HG03025 (cell line): ENCODE measurements around the gene CIT.

Source experiments
- ATAC-seq: cut with Tn5 transposase; IDR thresholded peaks from one replicate; pipeline ENCODE4 v1.9.1; 2021; ENCODE audit warnings: mild to moderate bottlenecking, moderate library complexity; ENCODE audit not compliant: unreplicated experiment, low FRiP score

The CIT gene

DNA sequence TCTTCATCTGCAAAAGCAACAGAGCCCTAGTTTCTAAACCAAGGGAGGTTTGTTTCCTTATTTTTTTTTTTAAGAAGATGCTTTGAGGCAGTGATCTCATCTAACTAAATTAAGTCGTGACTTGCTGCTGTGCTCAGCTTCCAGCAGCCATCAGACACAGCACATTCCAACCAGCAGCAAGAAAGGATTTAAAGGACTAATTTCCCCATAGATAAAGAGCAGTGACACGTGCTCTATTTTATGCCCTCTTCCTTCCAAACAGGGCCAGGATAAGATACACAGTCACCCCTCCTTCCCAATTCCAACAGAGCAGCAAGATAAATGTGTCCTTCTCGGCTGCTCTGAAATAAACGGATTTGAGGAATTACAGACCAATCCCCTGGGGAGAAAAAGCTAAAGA is 127.5 kb downstream of the CIT start:
- ATAC-seq: no peak

DNA sequence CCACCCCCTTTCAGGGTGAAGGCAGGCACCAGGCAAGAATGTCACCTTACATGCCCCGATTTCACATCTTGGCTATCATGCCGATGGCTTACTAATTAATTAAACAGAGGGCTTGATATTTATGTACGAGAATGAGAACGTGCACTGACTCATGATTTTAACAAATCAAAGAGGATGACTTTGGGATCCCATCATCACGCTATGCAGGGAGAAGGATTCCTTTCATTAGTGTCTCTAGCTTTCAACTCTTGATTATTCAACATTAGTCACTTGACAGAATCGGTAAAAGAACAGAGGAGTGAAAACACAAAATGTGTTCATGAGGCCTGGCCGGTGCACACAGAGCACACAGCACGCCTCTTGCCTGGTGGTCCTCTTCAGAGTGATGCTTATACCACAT is 128.6 kb downstream of the CIT start:
- no peak for ATAC-seq

DNA sequence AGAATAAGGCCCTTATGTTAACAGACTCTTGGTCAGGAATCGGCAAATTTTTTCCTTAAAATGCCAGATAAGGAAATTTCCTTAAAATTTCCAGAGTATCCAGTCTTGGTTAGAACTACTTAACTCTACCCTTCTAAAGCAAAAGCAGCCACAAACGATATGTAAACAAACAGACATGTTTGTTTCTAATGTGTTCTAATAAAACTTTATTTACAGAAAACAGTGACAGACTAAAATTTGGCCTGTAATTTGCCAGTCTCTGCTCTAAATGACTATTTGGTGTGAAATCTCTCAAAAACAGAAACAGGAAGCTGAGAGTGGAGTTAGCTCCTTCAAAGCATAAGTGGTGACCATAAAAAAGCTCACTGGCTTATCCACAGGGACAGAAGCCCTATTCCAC is 131.0 kb downstream of the CIT start:
- ATAC-seq: no peak

DNA sequence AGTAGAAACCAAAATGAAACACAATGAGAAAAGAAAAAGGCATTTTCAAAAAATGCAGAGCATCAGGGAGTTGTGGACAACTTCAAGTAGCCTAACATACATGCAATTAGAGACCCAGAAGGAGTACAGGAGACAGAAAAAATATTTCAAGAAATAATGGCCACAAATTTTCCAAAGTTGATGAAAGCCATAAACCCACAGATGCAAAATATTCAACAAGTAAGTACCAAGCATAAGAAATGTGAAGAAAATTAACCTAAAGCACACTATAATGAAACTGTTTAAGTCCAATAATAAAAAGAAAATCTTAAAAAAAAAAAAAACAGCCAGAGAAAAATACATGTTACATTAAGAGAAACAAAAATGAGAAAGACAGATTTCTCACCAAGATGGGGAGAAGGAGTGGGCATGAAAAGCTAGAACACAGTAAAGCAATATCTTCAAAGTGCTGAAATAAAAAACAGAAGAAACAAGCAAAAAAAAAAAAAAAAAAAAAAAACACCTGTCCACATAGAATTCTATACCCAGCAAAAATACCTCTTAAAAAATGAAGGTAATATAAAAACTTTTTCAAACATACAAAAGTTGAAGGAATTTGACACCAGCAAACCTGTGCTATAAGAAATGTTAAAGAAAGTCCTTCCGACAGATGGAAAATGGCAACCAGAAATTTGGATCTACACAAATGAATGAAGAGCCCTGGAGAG is 132.1 kb downstream of the CIT start:
- ATAC-seq: no peak

DNA sequence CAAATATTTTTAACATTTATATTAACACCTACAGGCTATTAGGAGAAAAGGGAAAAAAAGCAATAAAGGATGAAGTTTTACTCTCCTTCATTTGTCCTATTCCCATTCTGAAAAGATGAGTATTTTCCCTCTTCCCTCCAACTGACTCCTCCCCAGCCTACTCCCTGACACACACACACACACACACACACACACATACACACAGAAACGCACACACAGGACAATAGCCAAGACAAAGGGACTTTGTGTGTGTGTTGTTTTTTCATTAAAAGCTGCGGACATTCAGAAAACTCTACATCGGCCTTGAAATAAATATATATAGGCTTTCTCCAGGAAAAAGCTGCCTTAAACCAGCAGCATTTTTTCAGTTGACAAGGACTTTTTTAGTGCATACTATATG is 134.4 kb downstream of the CIT start:
- ATAC-seq: no peak

DNA sequence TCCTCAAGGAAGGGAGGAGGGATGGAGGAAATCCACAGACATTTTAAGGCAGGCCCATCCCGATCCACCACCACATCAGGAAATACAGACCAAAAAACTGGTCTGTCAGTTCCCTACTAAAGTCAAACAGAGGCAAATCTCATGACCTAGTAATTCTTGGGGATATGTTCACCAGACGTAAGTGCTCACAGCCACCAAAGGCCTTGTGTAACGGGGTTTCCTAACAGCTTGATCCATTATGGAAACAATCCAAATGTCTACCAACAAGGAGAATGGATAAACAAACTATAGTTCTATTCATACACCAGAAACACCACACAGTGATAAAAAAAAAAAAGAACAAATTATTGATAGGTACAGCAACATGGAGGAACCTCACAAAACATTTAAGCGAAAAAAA is 136.3 kb downstream of the CIT start:
- ATAC-seq: no peak

DNA sequence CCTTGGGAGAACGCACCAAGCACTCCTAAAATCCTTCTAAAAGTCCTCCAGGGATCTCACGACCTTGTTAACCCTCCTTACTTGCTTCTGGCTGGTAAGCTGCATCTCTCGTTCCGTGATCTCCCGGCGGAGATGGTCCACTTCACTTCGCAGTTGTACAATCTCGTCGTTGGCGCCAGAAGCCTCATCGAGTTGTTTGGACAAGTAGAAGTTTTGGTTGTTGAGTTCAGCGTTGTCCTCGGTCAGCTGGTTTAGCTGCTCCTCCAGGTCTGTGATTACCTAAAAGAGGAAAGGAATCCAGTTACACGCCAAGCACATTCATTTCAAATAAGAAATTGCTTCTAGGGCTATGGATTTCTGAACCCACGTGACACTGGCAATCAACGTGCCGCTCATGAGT is 142.0 kb downstream of the CIT start:
- ATAC-seq: no peak

DNA sequence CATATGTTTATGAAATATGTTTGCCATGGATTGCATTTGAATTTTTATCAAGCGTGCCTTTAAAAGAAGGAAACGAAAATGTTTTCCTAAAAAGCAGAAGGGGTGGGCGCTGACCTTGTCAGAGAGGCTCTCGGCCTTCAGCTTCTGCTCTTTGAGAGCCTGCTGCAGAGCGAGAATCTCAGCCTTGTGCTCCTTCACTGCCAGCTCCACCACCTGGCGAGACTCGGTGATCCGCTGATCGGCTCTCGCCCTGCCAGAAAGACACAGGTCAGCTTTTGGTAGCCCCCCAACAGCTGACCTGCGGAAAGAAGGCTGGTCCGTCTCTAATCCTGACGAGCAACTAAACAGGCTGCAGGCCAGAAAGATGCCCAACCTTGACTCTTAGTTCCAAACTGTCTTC is 146.7 kb downstream of the CIT start:
- ATAC-seq: no peak

DNA sequence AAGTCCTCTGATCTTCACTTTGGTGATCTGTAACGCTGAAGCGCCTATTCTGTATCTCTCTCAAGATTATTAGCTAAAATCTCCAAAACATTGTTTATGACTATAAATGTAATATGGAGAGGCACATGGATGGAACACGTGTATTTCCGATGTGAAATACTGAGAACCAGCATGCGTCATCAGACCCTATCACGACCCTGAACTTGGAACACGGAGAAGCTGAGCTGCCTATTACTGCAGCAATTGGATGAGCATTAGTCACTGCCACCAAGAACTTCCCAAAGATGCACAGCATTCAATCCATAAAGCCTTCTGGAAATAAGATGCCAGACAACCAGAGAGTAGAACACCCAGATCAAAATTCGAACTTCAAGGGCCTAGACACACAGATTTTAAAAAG is 147.2 kb downstream of the CIT start:
- no peak for ATAC-seq

DNA sequence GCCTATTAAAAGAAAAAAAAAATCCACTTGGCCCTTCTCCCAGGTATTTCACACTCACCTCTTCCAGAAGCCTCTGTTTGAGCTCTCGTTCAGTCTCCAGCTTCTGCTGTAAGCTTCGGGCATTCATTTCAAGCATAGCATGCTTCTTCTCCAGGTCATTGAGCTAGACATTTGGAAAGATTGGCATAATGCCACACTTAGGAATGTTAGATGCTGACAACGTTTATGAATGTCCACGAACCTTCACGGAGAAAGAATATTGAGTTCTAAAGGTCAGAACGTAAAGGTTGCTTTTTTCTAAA is 148.7 kb downstream of the CIT start:
- ATAC-seq: no peak

DNA sequence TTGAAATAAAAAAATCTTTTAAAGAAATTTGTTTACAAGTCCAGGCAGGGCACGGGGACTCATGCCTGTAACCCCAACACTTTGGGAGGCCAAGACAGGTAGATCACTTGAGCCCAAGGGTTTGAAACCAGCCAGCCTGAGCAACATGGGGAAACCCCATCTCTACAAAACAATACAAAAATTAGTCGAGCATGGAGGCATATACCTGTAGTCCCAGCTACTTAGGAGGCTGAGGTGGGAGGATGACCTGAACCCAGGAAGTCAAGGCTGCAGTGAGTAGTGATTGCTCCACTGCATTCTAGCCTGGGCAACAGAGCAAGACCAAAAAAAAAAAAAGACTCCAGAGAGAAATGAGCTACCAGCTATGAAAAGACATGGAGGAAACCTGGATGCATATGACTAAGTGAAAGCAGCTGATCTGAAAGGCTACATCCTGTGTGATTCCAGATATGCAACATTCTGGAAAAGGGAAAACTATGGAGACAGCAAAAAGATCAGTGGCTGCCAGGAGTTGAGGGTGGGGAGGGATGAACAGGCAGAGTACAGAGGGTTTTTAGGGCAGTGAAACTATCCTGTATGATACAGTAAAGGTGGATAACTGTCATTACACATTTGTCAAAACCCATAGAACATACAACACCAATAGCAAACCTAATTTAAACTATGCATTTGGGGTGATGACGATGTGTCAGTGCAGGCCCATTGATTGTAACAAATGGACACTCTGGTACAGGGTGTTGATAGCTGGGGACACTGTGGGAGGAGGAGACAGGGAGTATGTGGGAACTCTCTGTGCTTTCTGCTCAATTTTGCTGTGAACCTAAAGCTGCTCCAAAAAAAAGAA is 149.3 kb downstream of the CIT start:
- ATAC-seq: no peak

DNA sequence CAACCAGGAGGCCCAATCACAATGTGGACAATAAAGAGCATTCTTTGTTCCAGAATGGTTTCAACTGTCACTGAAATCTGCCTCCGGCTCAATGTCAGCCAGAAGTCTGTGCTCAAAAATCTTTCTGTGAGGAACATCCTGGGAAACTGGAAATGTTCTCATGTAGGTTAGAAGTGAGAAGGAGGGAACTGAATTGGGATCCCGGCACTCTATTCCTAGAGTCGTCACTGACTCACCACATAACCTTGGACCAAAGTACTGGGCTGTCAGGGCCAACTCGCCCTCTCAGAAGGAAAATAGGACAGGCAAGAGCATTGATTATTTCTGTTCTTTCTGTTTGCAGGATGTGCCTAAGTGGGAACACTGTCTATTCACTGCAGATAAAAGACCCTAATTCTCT is 151.6 kb downstream of the CIT start:
- ATAC-seq: no peak

DNA sequence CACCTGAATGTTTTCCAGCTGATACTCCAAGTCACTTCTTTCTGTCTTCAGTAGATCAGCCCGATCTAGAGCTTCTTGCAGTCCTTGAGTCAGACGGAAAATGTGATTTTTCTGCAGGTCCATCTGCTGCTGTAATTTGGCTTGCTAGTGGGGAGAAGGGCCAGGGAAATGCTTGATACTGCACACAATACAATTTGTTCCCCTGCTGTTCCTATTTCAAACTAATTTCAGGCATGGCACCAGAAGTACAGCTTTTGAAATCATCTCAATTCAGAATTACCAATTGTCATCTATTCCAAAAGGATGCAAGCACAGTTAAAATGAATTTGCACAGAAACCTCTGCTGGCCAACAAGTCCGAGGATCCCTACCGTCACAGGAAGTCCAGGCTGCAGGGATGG is 155.8 kb downstream of the CIT start:
- ATAC-seq: no peak

DNA sequence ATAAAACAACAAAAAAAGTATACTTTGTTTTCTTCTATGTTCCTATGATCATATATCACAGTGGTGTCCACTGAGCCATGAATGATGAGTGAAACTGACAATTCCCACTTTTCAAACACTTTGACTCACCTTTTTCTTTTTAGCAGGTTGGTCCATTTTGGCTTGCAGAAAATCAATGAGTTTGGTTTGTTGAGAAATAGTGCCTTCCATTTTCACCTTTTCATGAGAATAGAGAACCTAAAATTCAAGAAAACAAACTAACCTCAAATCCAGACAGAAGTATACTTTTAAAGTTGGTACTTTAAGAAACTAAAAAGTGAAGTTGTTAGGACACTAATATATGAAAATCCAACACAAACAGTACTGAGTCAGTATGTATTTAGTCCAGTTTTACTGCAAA is 156.8 kb downstream of the CIT start:
- no peak for ATAC-seq

DNA sequence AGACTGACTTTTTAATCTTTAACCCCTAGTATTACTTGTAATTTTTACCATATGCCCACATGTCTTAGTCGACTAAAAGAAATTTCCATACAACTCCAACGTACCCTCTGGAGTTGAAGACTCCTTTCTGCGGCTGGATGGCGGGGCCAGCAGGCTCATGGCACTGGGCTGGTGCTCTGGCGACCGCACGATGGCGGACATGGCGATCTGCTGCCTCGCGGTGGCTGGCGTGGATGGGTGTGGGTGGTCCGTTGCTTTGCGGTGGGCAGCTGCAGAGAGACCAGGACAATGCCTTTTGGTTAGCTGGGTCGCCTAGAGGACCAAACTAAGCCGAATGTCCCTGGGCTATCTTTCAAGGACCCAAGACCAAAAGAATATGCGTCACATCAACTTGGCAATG is 159.0 kb downstream of the CIT start:
- no peak for ATAC-seq

DNA sequence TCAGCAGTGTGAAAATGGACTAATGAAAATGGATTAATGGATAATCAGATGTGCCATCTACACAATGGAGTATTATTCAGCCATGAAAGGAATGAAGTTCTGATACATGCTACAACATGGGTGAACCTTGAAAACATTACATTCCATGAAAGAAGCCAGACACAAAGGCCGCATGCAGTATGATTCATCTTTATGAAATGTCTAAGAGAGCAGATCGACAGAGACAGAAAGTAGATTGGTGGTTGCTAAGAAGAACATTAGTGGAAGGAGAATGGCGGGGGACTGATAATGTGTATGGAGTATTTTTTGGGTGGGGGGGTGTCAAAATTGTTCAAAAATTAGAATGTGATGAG is 161.9 kb downstream of the CIT start:
- no peak for ATAC-seq

DNA sequence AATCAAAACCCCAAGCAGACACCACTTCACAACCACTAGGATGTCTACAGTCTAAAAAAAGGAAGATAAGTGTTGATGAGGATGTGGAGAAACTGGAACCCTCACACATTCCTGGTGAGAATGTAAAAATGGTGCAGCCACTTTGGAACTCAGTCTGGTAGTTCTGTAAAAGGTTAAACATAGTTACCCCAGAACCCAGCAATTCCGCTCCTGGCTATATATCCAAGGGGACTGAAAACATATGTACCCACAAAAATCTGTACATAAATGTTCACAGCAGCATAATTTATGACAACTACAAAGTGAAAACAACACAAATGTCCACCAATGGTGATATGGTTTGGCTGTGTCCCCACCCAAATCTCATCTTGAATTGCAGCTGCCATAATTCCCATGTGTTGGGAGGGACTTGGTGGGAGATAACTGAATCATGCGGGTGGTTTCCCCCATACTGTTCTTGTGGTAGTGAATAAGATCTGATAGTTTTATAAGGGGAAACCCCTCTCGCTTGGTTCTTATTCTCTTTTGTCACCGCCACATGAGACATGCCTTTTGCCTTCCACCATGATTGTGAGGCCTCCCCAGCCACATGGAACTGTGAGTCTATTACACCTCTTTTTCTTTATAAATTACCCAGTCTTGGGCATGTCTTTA is 162.4 kb downstream of the CIT start:
- no peak for ATAC-seq

DNA sequence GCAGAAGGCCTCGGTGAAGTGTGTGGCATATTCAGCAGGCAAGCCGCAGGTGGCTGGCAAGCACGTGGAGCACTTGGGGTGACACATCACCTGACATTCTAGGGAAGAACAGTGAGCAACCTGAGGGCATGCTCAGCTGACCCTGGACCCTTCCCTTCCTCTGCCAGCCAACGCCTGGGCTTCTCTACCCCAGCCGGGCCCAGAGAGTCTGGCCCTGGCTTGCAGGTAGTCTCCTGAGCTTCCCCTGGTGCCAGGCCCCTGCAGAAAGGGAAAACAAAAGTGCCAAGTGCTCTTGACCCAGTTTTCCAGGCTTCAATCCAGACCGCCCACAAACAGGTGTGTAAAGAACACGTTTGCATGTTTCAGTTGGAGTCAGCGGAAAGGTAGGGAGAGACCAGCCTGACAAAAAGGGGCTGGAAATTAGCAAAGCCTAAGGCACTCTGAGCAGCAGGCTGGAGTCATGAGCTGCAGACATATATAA is 163.5 kb downstream of the CIT start:
- ATAC-seq: no peak

DNA sequence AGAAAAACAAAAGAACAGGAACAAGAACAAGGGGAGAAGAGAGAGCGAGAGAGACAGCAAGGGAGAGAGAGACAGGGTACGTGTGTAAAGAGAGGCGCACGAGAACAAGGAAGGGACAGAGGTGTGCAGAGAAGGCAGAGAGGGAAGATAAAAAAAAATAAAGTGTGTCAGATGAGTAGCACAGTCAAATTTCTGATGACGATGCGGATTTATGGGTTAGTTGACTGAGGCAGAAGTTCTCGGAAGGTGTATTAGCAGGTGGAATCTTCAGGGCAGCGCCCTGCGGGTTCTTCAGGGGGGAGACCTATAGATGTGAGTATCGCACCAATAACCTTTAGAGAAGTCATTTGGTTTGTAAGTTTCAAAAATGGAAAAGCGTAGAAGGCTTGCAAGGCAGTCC is 164.4 kb downstream of the CIT start:
- no peak for ATAC-seq

DNA sequence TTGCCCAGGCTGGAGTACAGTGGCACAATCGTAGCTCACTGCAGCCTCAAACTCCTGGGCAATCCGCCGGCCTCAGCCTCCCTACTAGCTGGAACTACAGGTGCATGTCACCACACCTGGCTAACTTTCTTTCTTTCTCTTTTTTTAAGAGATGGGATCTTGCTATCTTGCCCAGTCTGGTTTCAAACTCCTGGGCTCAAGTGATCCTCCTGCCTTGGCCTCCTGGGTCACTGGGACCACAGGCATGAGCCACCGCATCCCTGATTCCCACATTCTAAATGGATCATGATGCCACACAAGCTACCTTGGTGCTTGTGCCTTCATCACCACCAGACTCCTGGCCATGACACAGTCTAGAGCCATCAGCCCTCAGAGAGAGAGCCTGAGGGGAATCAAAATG is 165.4 kb downstream of the CIT start:
- no peak for ATAC-seq

DNA sequence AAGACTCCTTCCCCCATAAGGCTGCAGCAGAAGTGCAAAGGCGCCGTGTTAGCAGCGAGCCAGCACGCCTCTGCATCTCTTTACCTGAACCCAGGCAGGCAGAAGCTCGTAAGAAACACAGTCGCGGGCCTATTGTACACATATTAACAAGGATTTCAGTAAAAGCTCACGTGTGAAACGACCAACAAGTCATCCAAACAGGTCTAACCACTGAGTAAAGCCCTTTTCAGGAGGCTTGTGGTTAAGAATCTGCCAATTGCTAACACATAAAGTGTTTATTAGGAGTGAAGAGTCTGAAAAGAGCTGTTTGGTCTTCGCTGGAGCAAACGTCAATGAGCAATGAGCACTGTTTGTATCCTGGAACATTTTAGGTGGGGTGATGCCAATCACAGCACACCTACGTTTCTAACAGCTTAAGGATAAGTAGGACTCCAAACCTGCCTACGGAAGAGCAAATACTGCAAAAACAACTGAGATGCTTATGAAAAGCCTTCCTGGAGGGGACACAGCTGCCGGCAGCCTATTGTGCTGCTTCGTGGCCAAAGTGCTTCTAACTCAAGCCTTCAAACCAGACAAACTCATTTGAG is 166.1 kb downstream of the CIT start:
- ATAC-seq: no peak
